ENCODE results near the gene MFSD12. TPM values are rescaled to one million over a fixed set of nuclear protein-coding genes. Genes with fewer than 3 reads are reported as not detected.
"Not testable (repeated sequence)": the region's sequence is repeated elsewhere in the genome, so short reads cannot be mapped to it uniquely, and the experiment has no call there.

Gene MFSD12
- polyA plus RNA-seq, 4 donors: 46.5 to 66.2 (median 56.5) TPM

GRCh38 chr19:3511506-3512251 is 45.7 kb downstream of the MFSD12 start:
- DNase-seq (ENCODE audit: low read depth in 4 of 4, low spot score in 3 of 4): no peak

GRCh38 chr19:3510727-3511126 is 46.7 kb downstream of the MFSD12 start:
- no peak for DNase-seq (ENCODE audit: low read depth in 4 of 4, low spot score in 3 of 4)

DNA sequence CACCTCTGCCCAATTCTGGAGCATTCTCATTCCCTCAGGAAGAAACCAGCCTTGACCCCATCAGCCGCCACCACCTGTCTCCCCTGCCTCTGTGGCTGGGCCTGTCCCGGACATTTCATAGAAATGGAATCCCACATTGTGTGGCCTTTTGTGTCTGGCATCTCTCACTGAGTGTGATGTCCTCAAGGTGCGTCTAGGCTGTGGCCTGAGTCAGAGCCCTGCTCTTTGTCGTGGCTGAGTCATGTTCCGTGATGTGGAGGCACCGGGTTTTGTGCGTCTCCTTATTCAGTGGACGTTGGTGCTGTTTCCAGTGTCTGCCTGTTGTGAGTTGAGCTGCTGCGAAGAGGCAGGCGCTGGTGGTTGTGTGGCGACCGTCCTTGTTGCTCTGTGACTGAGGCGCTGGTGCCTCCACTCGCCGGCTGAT is 47.8 kb downstream of the MFSD12 start:
- no peak for DNase-seq (ENCODE audit: low read depth in 4 of 4, low spot score in 3 of 4)

GRCh38 chr19:3508771-3509535 is 48.4 kb downstream of the MFSD12 start:
- no peak for DNase-seq (ENCODE audit: low read depth in 4 of 4, low spot score in 3 of 4)

GRCh38 chr19:3508121-3508661 is 49.2 kb downstream of the MFSD12 start:
- DNase-seq (ENCODE audit: low read depth in 4 of 4, low spot score in 3 of 4): not testable (repeated sequence)

DNA sequence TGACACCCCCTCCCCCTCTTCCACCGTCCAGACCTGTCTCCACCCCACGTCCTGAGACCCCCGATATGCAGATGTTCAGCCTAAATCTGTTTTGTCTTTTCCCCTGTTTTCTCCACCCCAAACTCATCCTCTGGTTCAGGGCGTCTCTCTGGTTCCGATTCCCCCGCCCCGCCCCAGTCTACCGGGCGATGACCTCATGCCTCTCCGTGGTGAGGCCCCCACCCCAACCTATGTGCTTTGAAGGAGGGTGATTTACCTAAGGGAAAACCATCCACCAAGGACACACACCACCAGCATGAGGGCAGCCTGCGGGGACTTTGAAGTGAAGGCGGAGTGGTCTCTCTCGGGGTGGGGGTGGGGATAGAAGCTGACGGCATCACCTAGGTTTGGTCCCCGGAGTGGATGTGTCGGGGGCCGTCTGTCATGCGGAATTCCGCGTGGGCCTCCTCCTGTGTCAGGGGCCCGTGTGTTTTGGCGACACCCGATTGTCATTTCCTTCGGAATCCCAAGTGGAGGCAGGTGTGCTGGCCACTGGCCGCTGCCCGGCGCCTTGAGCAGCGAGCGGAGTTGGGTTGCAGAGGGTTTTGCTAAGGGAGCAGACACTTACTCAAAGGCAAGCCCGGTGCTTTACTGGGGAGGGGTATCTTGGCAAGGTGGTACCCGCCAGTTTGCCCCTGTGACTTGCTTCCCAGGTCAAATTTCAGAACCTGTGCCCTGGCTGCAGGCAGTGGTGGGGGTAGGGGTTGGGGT is 49.8 kb downstream of the MFSD12 start:
- DNase-seq (ENCODE audit: low read depth in 4 of 4, low spot score in 3 of 4): no peak

- DNase-seq (ENCODE audit: low read depth in 4 of 4, low spot score in 3 of 4): no peak
Measured at GRCh38 chr19:3506384-3507340, 50.7 kb downstream of the MFSD12 start.

DNA sequence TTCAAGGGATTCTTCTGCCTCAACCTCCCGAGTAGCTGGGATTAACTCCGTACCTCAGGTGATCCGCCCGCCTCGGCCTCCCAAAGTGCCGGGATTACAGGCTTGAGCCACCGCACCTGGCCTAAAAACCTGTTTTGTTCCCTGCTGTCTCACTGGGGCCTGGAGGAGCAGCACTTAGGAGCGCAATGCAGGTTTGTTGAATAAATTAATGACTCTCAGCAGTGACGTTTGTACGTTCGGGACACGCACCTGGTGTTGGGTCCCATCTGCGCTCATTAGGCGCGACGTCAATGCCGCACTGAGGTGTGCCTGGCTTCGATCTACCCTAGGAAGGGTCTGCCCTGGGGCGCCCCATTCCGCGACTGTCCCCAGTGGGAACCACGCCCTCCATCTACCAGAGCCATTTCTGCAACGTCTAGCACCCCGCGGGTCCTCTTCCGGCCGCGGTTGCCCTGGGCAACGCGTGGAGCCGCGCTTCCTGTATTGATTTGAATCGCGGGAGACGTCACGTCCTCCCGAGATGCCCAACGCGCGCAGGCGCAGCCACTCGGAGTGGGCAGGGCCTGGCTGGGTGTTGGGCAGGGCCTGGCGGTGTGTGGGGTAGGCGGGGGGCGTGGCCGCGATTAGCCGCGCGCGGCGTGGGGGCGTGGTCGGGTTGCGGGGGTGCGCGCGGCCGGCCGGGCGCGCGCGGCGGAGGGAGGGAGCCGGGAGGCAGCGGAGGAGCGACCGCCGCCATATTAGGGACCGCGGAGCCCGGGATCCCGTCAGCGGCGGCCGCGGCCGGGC is 51.6 kb downstream of the MFSD12 start, which contains the start of gene FZR1:
FZR1 (plus strand) TSS at position 714 of the 786 bp plus-strand sequence. CDS start 16,679 bp downstream, outside the sequence.
- peak; percentile 95 to 97 (median 96) for DNase-seq (ENCODE audit: low read depth in 4 of 4, low spot score in 3 of 4)

GRCh38 chr19:3504735-3505134 is 52.7 kb downstream of the MFSD12 start:
- DNase-seq (ENCODE audit: low read depth in 4 of 4, low spot score in 3 of 4): no peak

- DNase-seq (ENCODE audit: low read depth in 4 of 4, low spot score in 3 of 4): no peak
Measured at GRCh38 chr19:3503036-3503572, 54.3 kb downstream of the MFSD12 start.

GRCh38 chr19:3501780-3502179 is 55.6 kb downstream of the MFSD12 start:
- DNase-seq (ENCODE audit: low read depth in 4 of 4, low spot score in 3 of 4): no peak

DNA sequence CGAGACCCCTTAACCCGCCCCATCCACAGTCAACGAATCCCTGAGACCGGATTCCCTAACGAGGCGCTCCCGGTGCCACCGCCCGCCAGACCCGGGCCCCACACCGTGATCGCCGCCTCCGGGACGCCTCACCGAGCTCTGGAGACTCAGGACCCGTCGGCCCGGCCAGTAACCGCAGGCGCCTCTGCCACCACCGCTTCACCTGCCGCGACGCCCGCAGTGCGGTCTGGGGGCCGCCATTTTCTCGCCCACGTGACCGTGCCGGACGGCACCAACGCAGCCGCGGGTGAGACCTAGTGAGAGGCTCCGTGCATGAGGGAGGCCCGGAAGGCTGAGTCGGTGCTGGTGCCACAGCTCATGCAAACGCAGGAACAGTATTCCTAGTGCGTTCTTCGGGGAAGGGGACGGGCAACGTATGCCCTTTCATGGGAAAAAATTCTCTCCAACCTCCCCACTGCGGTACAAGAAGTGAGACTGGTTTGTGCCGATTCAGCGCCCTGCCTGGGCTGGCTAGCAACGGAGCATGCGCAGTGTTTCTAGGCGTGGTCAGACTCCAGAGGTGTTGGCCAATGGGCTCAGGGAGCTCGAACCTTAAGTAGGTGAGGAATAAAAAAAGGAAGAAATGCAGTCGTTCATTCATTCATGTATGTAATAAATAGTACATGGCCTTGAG is 56.8 kb downstream of the MFSD12 start, which contains the start of gene DOHH:
DOHH (minus strand) TSS at position 246 of the 673 bp plus-strand sequence. CDS start 3,860 bp downstream, outside the sequence.
- peak; percentile 94 to 99 (median 94) for DNase-seq (ENCODE audit: low read depth in 4 of 4, low spot score in 3 of 4)

DNA sequence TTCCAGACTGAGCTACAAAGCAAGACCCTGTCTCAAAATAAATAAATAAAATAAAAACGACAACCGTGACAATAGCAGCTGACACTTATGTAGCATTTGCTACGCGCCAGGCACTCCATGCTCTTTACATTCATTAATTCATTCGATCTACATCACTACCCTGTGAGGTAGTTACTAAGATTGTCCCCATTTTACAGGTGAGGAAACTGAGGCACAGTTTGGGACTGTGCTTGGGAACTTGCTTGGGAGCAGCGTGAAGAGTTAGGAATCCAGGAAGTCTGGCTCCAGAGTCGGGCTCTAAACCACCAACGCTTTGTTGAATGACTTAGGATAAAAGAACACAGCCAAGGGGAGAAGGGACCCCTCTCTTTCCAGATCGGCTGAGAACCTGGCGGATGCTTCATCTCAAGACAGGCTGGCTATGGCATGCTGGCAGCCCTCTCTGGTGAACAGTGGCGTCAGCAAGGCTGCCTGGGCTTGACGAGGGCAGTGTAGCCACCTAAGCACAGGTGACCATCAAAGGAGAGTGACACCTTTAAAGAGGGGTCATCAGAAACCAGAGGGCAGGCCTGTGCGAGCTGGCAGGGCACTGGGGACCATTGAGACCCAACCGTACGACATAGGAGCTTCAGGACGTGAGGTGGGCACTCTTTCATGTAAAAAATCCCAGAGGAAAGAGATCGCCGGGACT is 57.5 kb downstream of the MFSD12 start:
- DNase-seq (ENCODE audit: low read depth in 4 of 4, low spot score in 3 of 4): no peak

DNA sequence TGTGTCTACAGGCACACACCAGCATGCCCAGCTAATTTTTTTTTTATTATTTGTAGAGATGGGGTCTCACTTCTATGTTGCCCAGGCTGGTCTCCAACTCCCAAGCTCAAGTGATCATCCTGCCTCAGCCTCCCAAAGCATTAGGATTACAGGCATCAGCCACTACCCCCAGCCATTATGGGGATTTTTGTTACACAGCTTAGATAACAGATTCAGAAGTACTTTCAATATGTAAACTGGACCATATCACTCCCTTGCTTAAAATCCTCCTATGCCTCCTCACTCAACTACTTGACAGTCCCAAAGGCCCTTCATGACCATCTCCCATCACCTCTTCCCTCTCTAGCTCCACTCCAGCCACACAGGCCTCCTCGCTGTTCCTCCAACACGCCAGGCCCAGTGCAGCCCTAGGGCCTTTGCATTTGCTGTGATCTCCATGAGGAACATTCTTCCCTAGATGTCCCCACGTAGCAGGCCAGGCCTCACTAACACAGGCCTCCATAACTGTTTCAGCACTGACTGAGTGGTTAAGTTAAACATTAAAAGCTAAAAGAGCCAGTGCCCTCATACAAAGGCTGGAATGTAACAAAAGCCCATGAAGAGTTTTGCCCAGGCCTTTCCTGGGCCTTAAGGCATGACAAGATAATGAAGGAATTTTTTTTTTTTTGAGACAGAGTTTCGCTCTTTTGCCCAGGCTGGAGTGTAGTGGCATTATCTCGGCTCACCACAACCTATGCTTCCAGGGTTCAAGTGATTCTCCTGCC is 59.4 kb downstream of the MFSD12 start:
- DNase-seq (ENCODE audit: low read depth in 4 of 4, low spot score in 3 of 4): no peak

- no peak for DNase-seq (ENCODE audit: low read depth in 4 of 4, low spot score in 3 of 4)
Measured at GRCh38 chr19:3496392-3497273, 60.8 kb downstream of the MFSD12 start.

DNA sequence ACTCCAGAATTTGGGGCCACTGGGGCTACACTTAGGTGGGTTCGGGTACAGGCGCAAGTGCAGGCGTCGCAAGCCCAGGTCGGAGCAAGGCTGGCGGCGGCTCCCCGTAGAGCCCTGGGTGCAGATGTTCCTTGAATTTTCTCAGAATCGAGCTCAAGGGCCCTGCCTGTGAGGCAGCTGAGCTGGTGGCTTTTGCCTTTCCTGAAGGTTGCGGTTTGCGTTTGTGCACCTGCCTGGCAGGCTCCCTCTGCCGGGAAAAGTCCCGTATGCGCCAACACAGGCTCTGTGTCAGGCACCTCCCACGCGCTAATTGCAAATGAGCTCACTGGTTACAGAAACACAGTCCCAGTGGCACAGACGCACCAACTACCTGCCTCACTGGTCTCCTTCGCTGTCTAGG is 62.8 kb downstream of the MFSD12 start:
- no peak for DNase-seq (ENCODE audit: low read depth in 4 of 4, low spot score in 3 of 4)

All from right renal pelvis (tissue), 4 donors.